Prostate gland (tissue), 2 donors: Measurements from ENCODE around the gene SAP30BP. TPM values are rescaled to one million over a fixed set of nuclear protein-coding genes. Genes with fewer than 3 reads are reported as not detected.
A peak's percentile ranks its signal among the peaks of the same experiment; 100 is the strongest.

Source experiments
- DNase-seq: peaks from one replicate; pipeline ENCODE4 v3.0.0-alpha.2; 2019; ENCODE audit warnings: low spot score
- H3K27ac ChIP-seq, 2 donors: fragments of 200-600 bp; sonication (generic); 2 replicates each; pipeline ENCODE4 v1.5.1; 2017 to 2019
- H3K27me3 ChIP-seq: fragments of 200-600 bp; sonication (generic); replicated peaks from 2 replicates; pipeline ENCODE4 v1.5.1; 2019; ENCODE audit not compliant: insufficient read depth
- H3K36me3 ChIP-seq, 2 donors: fragments of 200-600 bp; sonication (generic); 1 replicate in 1 of 2; 2 replicates in 1 of 2; pipeline versions ENCODE4 v1.5.1 to v1.8.1; 2017 to 2019
- H3K4me1 ChIP-seq: fragments of 200-600 bp; sonication (generic); replicated peaks from 2 replicates; pipeline ENCODE4 v1.5.1; 2019
- H3K4me3 ChIP-seq, 2 donors: fragments of 200-600 bp; sonication (generic); 2 replicates each; pipeline ENCODE4 v1.5.1; 2017 to 2019
- H3K9me3 ChIP-seq: fragments of 200-600 bp; sonication (generic); 2 replicates; pipeline ENCODE4 v1.5.1; 2017
- POLR2A ChIP-seq: fragments of 450-650 bp; IDR thresholded peaks from one replicate; pipeline ENCODE4 v1.6.1; 2016; ENCODE audit warnings: antibody characterized with exemption, mild to moderate bottlenecking
- POLR2AphosphoS5 ChIP-seq: sonication (generic); formaldehyde crosslinking; IDR thresholded peaks from one replicate; pipeline ENCODE4 v1.6.1; 2017; ENCODE audit warnings: antibody characterized with exemption
- WGBS: methylation state at CpG from one replicate; pipeline ENCODE4 v1.1.5; 2018; 5-methylcytosine and 5-hydroxymethylcytosine counted together
- intact Hi-C: fragments of 100-400 bp; cut with DNase I; formaldehyde crosslinking; loops from one replicate; pipeline ENCODE4 v1.14.2; 2022
- total RNA-seq, 2 donors: library from RNA; depleted of rRNA; stranded (reverse); fragments of >200 nt; gene quantifications; one replicate each; pipeline ENCODE4 v1.1.0, GENCODE V29; 2016
- TF ChIP-seq, protein P1 (sequence below), 4 experiments: fragments of 200-600 bp in 2 of 4; fragments of 450-650 bp in 2 of 4; sonication (generic) in 2 of 4; IDR thresholded peaks; 1 replicate in 3 of 4; 2 replicates in 1 of 4; pipeline ENCODE4 v1.5.1; 2016 to 2019; ENCODE audit warnings: antibody characterized with exemption in 4 of 4, mild to moderate bottlenecking in 2 of 4, moderate library complexity in 2 of 4

SAP30BP gene
- total RNA-seq, 2 donors from 2014 or later, result 50.4 to 72.3 TPM

DNA sequence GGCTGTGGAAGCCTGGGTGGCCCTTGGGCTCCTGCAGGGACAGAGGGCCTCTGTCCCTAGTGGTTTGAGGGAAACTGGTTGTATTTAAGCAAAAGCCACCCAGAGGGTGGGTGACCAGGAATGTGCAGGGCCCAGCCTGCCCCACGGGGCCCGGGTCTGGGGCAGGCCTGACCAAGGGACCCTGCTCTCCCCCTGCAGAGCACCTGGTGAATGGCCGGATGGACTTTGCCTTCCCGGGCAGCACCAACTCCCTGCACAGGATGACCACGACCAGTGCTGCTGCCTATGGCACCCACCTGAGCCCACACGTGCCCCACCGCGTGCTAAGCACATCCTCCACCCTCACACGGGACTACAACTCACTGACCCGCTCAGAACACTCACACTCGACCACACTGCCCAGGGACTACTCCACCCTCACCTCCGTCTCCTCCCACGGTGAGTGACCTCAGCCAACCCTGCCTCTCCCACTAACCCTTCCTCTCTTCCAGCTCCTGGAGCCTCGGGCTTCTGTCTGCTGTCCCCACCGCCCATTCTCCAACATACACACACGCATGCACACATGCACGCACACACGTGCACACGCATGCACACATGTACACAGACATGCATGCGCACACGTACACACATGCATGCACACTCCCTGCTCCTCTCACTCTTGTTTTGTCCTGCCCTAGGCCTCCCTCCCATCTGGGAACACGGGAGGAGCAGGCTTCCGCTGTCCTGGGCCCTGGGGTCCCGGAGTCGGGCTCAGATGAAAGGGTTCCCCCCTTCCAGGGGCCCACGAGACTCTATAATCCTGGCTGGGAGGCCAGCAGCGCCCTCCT, 87.5 kb downstream of the SAP30BP start:
- no peaks in the 10 kb centered on the region for H3K27me3 ChIP-seq
- no peaks in the 10 kb centered on the region for H3K36me3 ChIP-seq
- no peaks in the 10 kb centered on the region for H3K9me3 ChIP-seq
- 72% methylated on average over 27 of the region's 27 CpGs for WGBS
- intact Hi-C loops, result no loop called here
- H3K27ac ChIP-seq, result peak overlapping the region in 1 of 2 donors; percentile 27
- DNase-seq, result no peak
- H3K4me1 ChIP-seq, result no peaks in the 10 kb centered on the region
- H3K4me3 ChIP-seq, result no peak overlapping the region
- TF ChIP-seq POLR2AphosphoS5, result no peak
- no peak for TF ChIP-seq POLR2A
- TF ChIP-seq, protein P1, sequence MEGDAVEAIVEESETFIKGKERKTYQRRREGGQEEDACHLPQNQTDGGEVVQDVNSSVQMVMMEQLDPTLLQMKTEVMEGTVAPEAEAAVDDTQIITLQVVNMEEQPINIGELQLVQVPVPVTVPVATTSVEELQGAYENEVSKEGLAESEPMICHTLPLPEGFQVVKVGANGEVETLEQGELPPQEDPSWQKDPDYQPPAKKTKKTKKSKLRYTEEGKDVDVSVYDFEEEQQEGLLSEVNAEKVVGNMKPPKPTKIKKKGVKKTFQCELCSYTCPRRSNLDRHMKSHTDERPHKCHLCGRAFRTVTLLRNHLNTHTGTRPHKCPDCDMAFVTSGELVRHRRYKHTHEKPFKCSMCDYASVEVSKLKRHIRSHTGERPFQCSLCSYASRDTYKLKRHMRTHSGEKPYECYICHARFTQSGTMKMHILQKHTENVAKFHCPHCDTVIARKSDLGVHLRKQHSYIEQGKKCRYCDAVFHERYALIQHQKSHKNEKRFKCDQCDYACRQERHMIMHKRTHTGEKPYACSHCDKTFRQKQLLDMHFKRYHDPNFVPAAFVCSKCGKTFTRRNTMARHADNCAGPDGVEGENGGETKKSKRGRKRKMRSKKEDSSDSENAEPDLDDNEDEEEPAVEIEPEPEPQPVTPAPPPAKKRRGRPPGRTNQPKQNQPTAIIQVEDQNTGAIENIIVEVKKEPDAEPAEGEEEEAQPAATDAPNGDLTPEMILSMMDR (IDR thresholded peaks at IDR 0.05), result no peak

DNA sequence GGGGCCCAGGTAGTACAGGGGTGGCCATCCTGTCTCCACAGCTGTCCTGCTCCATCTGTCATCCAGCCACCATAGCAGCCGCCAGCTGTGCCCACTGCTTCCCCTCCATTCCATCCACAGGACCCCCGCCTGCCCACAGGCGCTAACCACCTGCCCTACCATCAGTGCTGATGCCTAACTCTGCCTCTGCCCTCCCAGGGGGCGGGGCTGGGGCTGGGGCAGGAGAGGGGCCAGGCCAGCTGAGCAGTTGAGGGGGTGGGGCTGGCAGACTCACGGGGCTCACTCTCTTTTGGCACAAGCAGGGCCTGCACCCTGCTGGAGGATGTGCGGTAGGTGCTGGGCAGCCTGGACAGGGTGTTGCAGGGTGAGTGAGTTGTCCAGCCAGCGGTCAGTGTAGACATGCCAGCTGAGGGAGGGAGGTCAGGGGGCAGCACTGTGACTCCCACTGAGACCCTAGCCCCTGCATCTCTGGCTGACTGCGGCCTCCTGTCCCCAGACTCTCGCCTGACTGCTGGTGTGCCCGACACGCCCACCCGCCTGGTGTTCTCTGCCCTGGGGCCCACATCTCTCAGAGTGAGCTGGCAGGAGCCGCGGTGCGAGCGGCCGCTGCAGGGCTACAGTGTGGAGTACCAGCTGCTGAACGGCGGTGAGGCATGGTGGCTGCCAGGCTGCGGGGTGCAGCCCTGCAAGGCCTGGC, 88.2 kb downstream of the SAP30BP start:
- DNase-seq, result no peak
- Histone ChIP-seq H3K4me1 (no peaks in the 10 kb centered on the region), H3K9me3 (no peaks in the 10 kb centered on the region), H3K4me3 (no peak overlapping the region), H3K27ac (no peak overlapping the region), H3K36me3 (no peaks in the 10 kb centered on the region), H3K27me3 (no peaks in the 10 kb centered on the region)
- WGBS, result 82% methylated on average over 20 of the region's 20 CpGs
- intact Hi-C loops, result no loop called here
- TF ChIP-seq POLR2AphosphoS5 (no peak), POLR2A (no peak)
- TF ChIP-seq, protein P1 (IDR thresholded peaks at IDR 0.05), result no peak

GRCh38 chr17:75755990-75756389, 88.9 kb downstream of the SAP30BP start:
- no peak overlapping the region for H3K4me3 ChIP-seq
- H3K27ac ChIP-seq, result no peak overlapping the region
- H3K36me3 ChIP-seq, result no peaks in the 10 kb centered on the region
- TF ChIP-seq, protein P1 (IDR thresholded peaks at IDR 0.05), result no peak
- TF ChIP-seq POLR2AphosphoS5 (no peak), POLR2A (no peak)
- no peak for DNase-seq
- intact Hi-C loops, result no loop called here
- H3K9me3 ChIP-seq, result no peaks in the 10 kb centered on the region
- 83% methylated on average over 2 of the region's 2 CpGs for WGBS
- H3K4me1 ChIP-seq, result no peaks in the 10 kb centered on the region
- no peaks in the 10 kb centered on the region for H3K27me3 ChIP-seq

- Histone ChIP-seq H3K36me3 (no peaks in the 10 kb centered on the region), H3K27me3 (no peaks in the 10 kb centered on the region), H3K27ac (no peak overlapping the region), H3K9me3 (no peaks in the 10 kb centered on the region), H3K4me3 (no peak overlapping the region), H3K4me1 (no peaks in the 10 kb centered on the region)
- WGBS, result 89% methylated on average over 28 of the region's 29 CpGs
- no peak for DNase-seq
- intact Hi-C loops, result no loop called here
- TF ChIP-seq POLR2AphosphoS5 (no peak), POLR2A (no peak)
- TF ChIP-seq, protein P1 (IDR thresholded peaks at IDR 0.05), result no peak
Measured at GRCh38 chr17:75756451-75757085, 89.4 kb downstream of the SAP30BP start.
